GM23338 (cell line): Measurements from ENCODE around the gene ATOSA. TPM values are rescaled to one million over a fixed set of nuclear protein-coding genes. Genes with fewer than 3 reads are reported as not detected.

Source experiments
- ATAC-seq: fragments of 200-7000 bp; cut with Tn5 transposase; 3 replicates; pipeline ENCODE4 v1.9.1; 2020
- DNase-seq: peaks from one replicate; pipeline ENCODE4 v3.0.0-alpha.2; 2015; ENCODE audit warnings: low spot score
- H2AFZ ChIP-seq: fragments of 200-600 bp; sonication (generic); 2 replicates; pipeline ENCODE4 v1.8.0; 2016; ENCODE audit warnings: antibody characterized with exemption, mild to moderate bottlenecking, moderate library complexity
- H3F3A ChIP-seq: fragments of 200-600 bp; sonication (generic); replicated peaks from 2 replicates; pipeline ENCODE4 v1.8.0; 2017; ENCODE audit warnings: antibody characterized with exemption, mixed run types, low read depth
- H3K27ac ChIP-seq: fragments of 200-600 bp; sonication (generic); 2 replicates; pipeline ENCODE4 v1.6.1; 2016; ENCODE audit warnings: low read depth
- H3K27me3 ChIP-seq: fragments of 200-600 bp; sonication (generic); 2 replicates; pipeline ENCODE4 v1.8.0; 2016; ENCODE audit warnings: mild to moderate bottlenecking, mixed run types, moderate library complexity; ENCODE audit not compliant: insufficient read depth
- H3K36me3 ChIP-seq: fragments of 200-600 bp; sonication (generic); 2 replicates; pipeline ENCODE4 v1.8.0; 2016; ENCODE audit warnings: mild to moderate bottlenecking; ENCODE audit not compliant: insufficient read depth
- H3K4me1 ChIP-seq: fragments of 200-600 bp; sonication (generic); 2 replicates; pipeline ENCODE4 v1.8.0; 2016; ENCODE audit warnings: mild to moderate bottlenecking, moderate library complexity; ENCODE audit not compliant: insufficient read depth
- H3K4me2 ChIP-seq: fragments of 200-600 bp; sonication (generic); 2 replicates; pipeline ENCODE4 v1.7.1; 2017; ENCODE audit warnings: mixed run types
- H3K4me3 ChIP-seq: fragments of 200-600 bp; sonication (generic); 2 replicates; pipeline ENCODE4 v1.6.1; 2016; ENCODE audit warnings: mixed run types
- H3K79me2 ChIP-seq: fragments of 200-600 bp; sonication (generic); replicated peaks from 2 replicates; pipeline ENCODE4 v1.8.0; 2017; ENCODE audit warnings: mild to moderate bottlenecking; ENCODE audit not compliant: insufficient read depth
- H3K9me2 ChIP-seq: fragments of 200-600 bp; sonication (generic); 2 replicates; pipeline ENCODE4 v1.8.0; 2017; ENCODE audit not compliant: insufficient read depth
- H4K20me1 ChIP-seq: fragments of 200-600 bp; sonication (generic); replicated peaks from 2 replicates; pipeline ENCODE4 v1.8.0; 2017; ENCODE audit warnings: mild to moderate bottlenecking; ENCODE audit not compliant: insufficient read depth
- H3K27ac Mint-ChIP-seq: 2 replicates; pipeline ENCODE4 v1.8.0; 2020; ENCODE audit warnings: inconsistent platforms, mild to moderate bottlenecking, moderate library complexity, mixed read lengths
- H3K27me3 Mint-ChIP-seq: 3 replicates; pipeline ENCODE4 v1.8.0; 2022; ENCODE audit warnings: low read depth, mild to moderate bottlenecking, moderate library complexity, mixed read lengths, inconsistent platforms; ENCODE audit not compliant: insufficient read depth, poor library complexity
- H3K36me3 Mint-ChIP-seq: 3 replicates; pipeline ENCODE4 v1.8.0; 2021; ENCODE audit warnings: low read depth, mild to moderate bottlenecking, inconsistent platforms, moderate library complexity, mixed read lengths
- H3K4me1 Mint-ChIP-seq: 3 replicates; pipeline ENCODE4 v1.8.0; 2020; ENCODE audit warnings: mild to moderate bottlenecking, inconsistent platforms, mixed read lengths
- H3K4me3 Mint-ChIP-seq: 3 replicates; pipeline ENCODE4 v1.8.0; 2021; ENCODE audit warnings: moderate library complexity, mild to moderate bottlenecking, inconsistent platforms, mixed read lengths
- H3K9me3 Mint-ChIP-seq: 3 replicates; pipeline ENCODE4 v1.8.0; 2020; ENCODE audit warnings: moderate library complexity, mild to moderate bottlenecking, inconsistent platforms, mixed read lengths
- CREB1 ChIP-seq: fragments of 250-450 bp; sonication (Bioruptor Pico); IDR thresholded peaks from 2 replicates; pipeline ENCODE4 v1.5.0; 2020; ENCODE audit warnings: low read depth, mild to moderate bottlenecking, moderate library complexity
- CTCF ChIP-seq, 2 experiments: fragments of 200-600 bp in 1 of 2; sonication (generic) in 1 of 2; conservative IDR thresholded peaks; 2 replicates each; pipeline versions ENCODE4 v1.5.1 to v1.6.1; 2016 to 2017; ENCODE audit warnings: antibody characterized with exemption in 2 of 2, low read depth in 2 of 2, mild to moderate bottlenecking in 2 of 2, moderate library complexity in 1 of 2
- ETS1 ChIP-seq: IDR thresholded peaks from 2 replicates; pipeline ENCODE4 v1.6.1; 2016; ENCODE audit warnings: antibody characterized with exemption
- EZH2 ChIP-seq: fragments of 200-600 bp; sonication (generic); IDR thresholded peaks from one replicate; pipeline ENCODE4 v1.8.0; 2017; ENCODE audit warnings: antibody characterized with exemption, mild to moderate bottlenecking, low read depth; ENCODE audit not compliant: unreplicated experiment
- EZH2phosphoT487 ChIP-seq: fragments of 200-600 bp; sonication (generic); IDR thresholded peaks from one replicate; pipeline ENCODE4 v1.8.1; 2018; ENCODE audit warnings: antibody characterized with exemption; ENCODE audit not compliant: unreplicated experiment
- JUNB ChIP-seq: IDR thresholded peaks from one replicate; pipeline ENCODE4 v1.6.1; 2016; ENCODE audit warnings: antibody characterized with exemption; ENCODE audit not compliant: unreplicated experiment
- NANOG ChIP-seq: IDR thresholded peaks from 2 replicates; pipeline ENCODE4 v1.6.1; 2016; ENCODE audit warnings: antibody characterized with exemption, borderline replicate concordance
- POLR2AphosphoS5 ChIP-seq: IDR thresholded peaks from 2 replicates; pipeline ENCODE4 v1.6.1; 2016; ENCODE audit warnings: antibody characterized with exemption, low read depth
- REST ChIP-seq: IDR thresholded peaks from one replicate; pipeline ENCODE4 v1.6.1; 2018; ENCODE audit warnings: antibody characterized with exemption; ENCODE audit not compliant: unreplicated experiment
- STAT1 ChIP-seq: IDR thresholded peaks from one replicate; pipeline ENCODE4 v1.6.1; 2016; ENCODE audit warnings: antibody characterized with exemption; ENCODE audit not compliant: unreplicated experiment
- ZNF114 ChIP-seq: fragments of 250-450 bp; sonication (Bioruptor Pico); IDR thresholded peaks from 2 replicates; pipeline ENCODE4 v1.5.0; 2020; ENCODE audit warnings: mild to moderate bottlenecking, moderate library complexity
- ZNF331 ChIP-seq: fragments of 250-450 bp; sonication (Bioruptor Pico); IDR thresholded peaks from 2 replicates; pipeline ENCODE4 v1.5.0; 2020; ENCODE audit warnings: low read depth, mild to moderate bottlenecking, moderate library complexity
- ZNF462 ChIP-seq: fragments of 250-450 bp; sonication (Bioruptor Pico); IDR thresholded peaks from 2 replicates; pipeline ENCODE4 v1.5.0; 2020; ENCODE audit warnings: mild to moderate bottlenecking, moderate library complexity
- polyA plus RNA-seq: library from polyadenylated mRNA; unstranded; fragments of >200 nt; fragmentation: Nextera tagmentation; extraction: Ambion mirVana; gene quantifications from 2 replicates; pipeline ENCODE4 v1.2.1, GENCODE V29; 2016
- total RNA-seq: library from RNA; depleted of rRNA; stranded (reverse); fragments of >200 nt; shearing (Covaris generic); gene quantifications from 2 replicates; pipeline ENCODE4 v1.2.3, GENCODE V29; 2014

ATOSA gene
- total and polyA plus RNA-seq, 2 experiments from 2014 or later, result 6.2 to 14.0 TPM

GRCh38 chr15:52697051-52697450, 17.9 kb upstream of the ATOSA start:
- DNase-seq (no peak), ATAC-seq (no peak)
- Histone ChIP-seq H3K79me2 (no peaks in the 10 kb centered on the region), H3K4me3 (no peak overlapping the region), H3K27me3 (no peaks in the 10 kb centered on the region), H3K36me3 (no peaks in the 10 kb centered on the region), H3K9me2 (no peaks in the 10 kb centered on the region), H4K20me1 (no peaks in the 10 kb centered on the region), H3K4me2 (no peak overlapping the region), H3F3A (no peaks in the 10 kb centered on the region), H3K27ac (no peak overlapping the region), H2AFZ (no peak overlapping the region), H3K4me1 (peaks cover 3% of the 10 kb centered on the region; the same call in 1 of the 2 replicates)
- Mint-ChIP-seq H3K27ac (no peak overlapping the region), H3K4me1 (peaks cover 4% of the 10 kb centered on the region; the same call in 1 of the 3 replicates), H3K27me3 (no peaks in the 10 kb centered on the region), H3K4me3 (no peak overlapping the region), H3K36me3 (no peaks in the 10 kb centered on the region), H3K9me3 (no peaks in the 10 kb centered on the region)
- TF ChIP-seq REST (no peak), ETS1 (no peak), STAT1 (no peak), ZNF331 (CRISPR knock-in tag) (no peak), CREB1 (CRISPR knock-in tag) (no peak), JUNB (no peak), EZH2 (no peak), CTCF (conservative IDR thresholded peaks at IDR 0.05; ENCODE audit: low read depth in 2 of 2) (no peak), EZH2phosphoT487 (no peak), ZNF462 (CRISPR knock-in tag) (no peak), ZNF114 (CRISPR knock-in tag) (no peak), POLR2AphosphoS5 (no peak), NANOG (no peak)
